Smooth muscle cell (in vitro differentiated cells): Measurements from ENCODE around the gene SLC32A1. TPM values are rescaled to one million over a fixed set of nuclear protein-coding genes. Genes with fewer than 3 reads are reported as not detected.
A peak's percentile ranks its signal among the peaks of the same experiment; 100 is the strongest.

Source experiments
- DNase-seq: peaks from one replicate; lab custom pipeline; 2025; ENCODE audit not compliant: unreplicated experiment; lab: John Stamatoyannopoulos, UW
- H2AFZ ChIP-seq: fragments of 200-600 bp; sonication (generic); 2 replicates; pipeline ENCODE4 v1.6.0; 2016; ENCODE audit warnings: antibody characterized with exemption, low read depth, mild to moderate bottlenecking
- H3F3A ChIP-seq: fragments of 200-600 bp; sonication (generic); 2 replicates; pipeline ENCODE4 v1.6.0; 2017; ENCODE audit warnings: antibody characterized with exemption, low read depth
- H3K27ac ChIP-seq: fragments of 200-600 bp; sonication (generic); 2 replicates; pipeline ENCODE4 v1.5.1; 2016; ENCODE audit warnings: low read depth, mild to moderate bottlenecking
- H3K27me3 ChIP-seq: fragments of 200-600 bp; sonication (generic); 2 replicates; pipeline ENCODE4 v1.6.1; 2016; ENCODE audit warnings: low read depth, mild to moderate bottlenecking
- H3K36me3 ChIP-seq: fragments of 200-600 bp; sonication (generic); 2 replicates; pipeline ENCODE4 v1.5.1; 2016; ENCODE audit warnings: low read depth
- H3K4me1 ChIP-seq: fragments of 200-600 bp; sonication (generic); 2 replicates; pipeline ENCODE4 v1.5.1; 2016; ENCODE audit warnings: low read depth
- H3K4me2 ChIP-seq: fragments of 200-600 bp; sonication (generic); 2 replicates; pipeline ENCODE4 v1.6.0; 2016; ENCODE audit warnings: mild to moderate bottlenecking
- H3K4me3 ChIP-seq: fragments of 200-600 bp; sonication (generic); 2 replicates; pipeline ENCODE4 v1.5.1; 2016; ENCODE audit warnings: mild to moderate bottlenecking
- H3K79me2 ChIP-seq: fragments of 200-600 bp; sonication (generic); 2 replicates; pipeline ENCODE4 v1.6.0; 2016; ENCODE audit warnings: low read depth, mild to moderate bottlenecking
- H3K9ac ChIP-seq: fragments of 200-600 bp; sonication (generic); 2 replicates; pipeline ENCODE4 v1.6.0; 2016; ENCODE audit warnings: low read depth
- H3K9me3 ChIP-seq: fragments of 200-600 bp; sonication (generic); replicated peaks from 2 replicates; pipeline ENCODE4 v1.5.1; 2016; ENCODE audit warnings: low read depth
- H4K20me1 ChIP-seq: fragments of 200-600 bp; sonication (generic); 2 replicates; pipeline ENCODE4 v1.6.0; 2016; ENCODE audit warnings: low read depth
- WGBS: methylation state at CpG from one replicate; pipeline ENCODE4 v1.1.7; 2016; ENCODE audit warnings: low lambda C conversion rate; 5-methylcytosine and 5-hydroxymethylcytosine counted together
- polyA plus RNA-seq: library from polyadenylated mRNA; unstranded; fragments of >200 nt; fragmentation: Nextera tagmentation; extraction: Ambion mirVana; gene quantifications from 2 replicates; pipeline ENCODE4 v1.2.1, GENCODE V29; 2016
- total RNA-seq: library from RNA; depleted of rRNA; stranded (reverse); fragments of >200 nt; gene quantifications from 2 replicates; pipeline ENCODE4 v1.2.3, GENCODE V29; 2014
- TF ChIP-seq, protein P1 (sequence below): fragments of 200-600 bp; sonication (generic); IDR thresholded peaks from 2 replicates; pipeline ENCODE4 v1.5.1; 2017; ENCODE audit warnings: borderline replicate concordance, mild to moderate bottlenecking, antibody characterized with exemption; ENCODE audit not compliant: insufficient read depth, poor library complexity, severe bottlenecking

SLC32A1 gene
- total RNA-seq = not detected in 2 replicates
- not detected in 2 replicates for polyA plus RNA-seq

GRCh38 chr20:38723848-38724625 lies at the start of gene SLC32A1:
TSS of gene SLC32A1 (plus strand) at chr20:38724486. CDS start at chr20:38724725, 239 bp downstream.
- Histone ChIP-seq H3K4me3 (no peak within 1 kb of the TSS), H3K4me2 (peak within 1 kb of the TSS; percentile 55), H3K79me2 (no peaks in the 10 kb centered on the region), H3K9me3 (no peaks in the 10 kb centered on the region), H4K20me1 (no peaks in the 10 kb centered on the region), H3K9ac (no peak within 1 kb of the TSS), H3K4me1 (peaks cover 9% of the 10 kb centered on the region), H3K27me3 (peaks cover 100% of the 10 kb centered on the region), H3F3A (no peaks in the 10 kb centered on the region), H2AFZ (no peak within 1 kb of the TSS), H3K27ac (no peak within 1 kb of the TSS), H3K36me3 (no peaks in the 10 kb centered on the region)
- 2% methylated on average over 32 of the region's 76 CpGs for WGBS
- no peak for DNase-seq
- TF ChIP-seq, protein P1, sequence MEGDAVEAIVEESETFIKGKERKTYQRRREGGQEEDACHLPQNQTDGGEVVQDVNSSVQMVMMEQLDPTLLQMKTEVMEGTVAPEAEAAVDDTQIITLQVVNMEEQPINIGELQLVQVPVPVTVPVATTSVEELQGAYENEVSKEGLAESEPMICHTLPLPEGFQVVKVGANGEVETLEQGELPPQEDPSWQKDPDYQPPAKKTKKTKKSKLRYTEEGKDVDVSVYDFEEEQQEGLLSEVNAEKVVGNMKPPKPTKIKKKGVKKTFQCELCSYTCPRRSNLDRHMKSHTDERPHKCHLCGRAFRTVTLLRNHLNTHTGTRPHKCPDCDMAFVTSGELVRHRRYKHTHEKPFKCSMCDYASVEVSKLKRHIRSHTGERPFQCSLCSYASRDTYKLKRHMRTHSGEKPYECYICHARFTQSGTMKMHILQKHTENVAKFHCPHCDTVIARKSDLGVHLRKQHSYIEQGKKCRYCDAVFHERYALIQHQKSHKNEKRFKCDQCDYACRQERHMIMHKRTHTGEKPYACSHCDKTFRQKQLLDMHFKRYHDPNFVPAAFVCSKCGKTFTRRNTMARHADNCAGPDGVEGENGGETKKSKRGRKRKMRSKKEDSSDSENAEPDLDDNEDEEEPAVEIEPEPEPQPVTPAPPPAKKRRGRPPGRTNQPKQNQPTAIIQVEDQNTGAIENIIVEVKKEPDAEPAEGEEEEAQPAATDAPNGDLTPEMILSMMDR = no peak

- peaks cover 29% of the 10 kb centered on the region for H3K27me3 ChIP-seq
These were observed 49.5 kb upstream of the SLC32A1 start for GRCh38 chr20:38674765-38675133.

DNA sequence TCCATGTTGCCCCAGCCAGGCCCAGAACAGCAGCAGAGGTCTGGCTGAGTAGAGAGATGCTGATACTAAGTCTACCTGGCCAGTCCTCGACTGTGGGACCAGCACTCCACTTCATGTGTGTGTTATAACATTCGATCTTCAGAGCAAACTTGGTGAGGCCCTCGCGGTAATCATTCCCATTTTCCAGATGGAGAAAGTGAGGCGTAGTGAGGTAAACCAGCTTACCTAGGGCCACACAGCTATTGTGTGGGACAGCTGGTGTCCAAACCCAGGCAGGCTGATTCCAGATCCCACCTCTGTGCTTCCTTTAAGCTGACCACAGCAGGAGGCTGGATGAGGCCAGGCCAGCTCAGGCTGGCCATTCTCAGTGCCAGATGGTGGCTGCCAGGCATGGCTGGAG lies 47.7 kb upstream of the SLC32A1 start:
- no peak overlapping the region for H3K4me2 ChIP-seq
- no peaks in the 10 kb centered on the region for H3K79me2 ChIP-seq
- H3K4me1 ChIP-seq = no peaks in the 10 kb centered on the region
- no peaks in the 10 kb centered on the region for H3F3A ChIP-seq
- 89% methylated on average over 5 of the region's 5 CpGs for WGBS
- TF ChIP-seq, protein P1 = no peak
- no peak overlapping the region for H3K4me3 ChIP-seq
- H3K27me3 ChIP-seq = peaks cover 25% of the 10 kb centered on the region
- H2AFZ ChIP-seq = no peak overlapping the region
- no peak for DNase-seq
- no peak overlapping the region for H3K9ac ChIP-seq
- H3K36me3 ChIP-seq = no peaks in the 10 kb centered on the region
- no peaks in the 10 kb centered on the region for H4K20me1 ChIP-seq
- H3K9me3 ChIP-seq = no peaks in the 10 kb centered on the region
- H3K27ac ChIP-seq = no peak overlapping the region

More at GRCh38 chr20:38674765-38675133, 49.5 kb upstream of the SLC32A1 start:
- Histone ChIP-seq H2AFZ (no peak overlapping the region), H3K9ac (no peak overlapping the region), H3K4me1 (no peaks in the 10 kb centered on the region), H3K27ac (no peak overlapping the region), H4K20me1 (no peaks in the 10 kb centered on the region), H3F3A (no peaks in the 10 kb centered on the region), H3K9me3 (no peaks in the 10 kb centered on the region), H3K4me2 (peak overlapping the region; percentile 90), H3K4me3 (peak overlapping the region; percentile 56), H3K79me2 (no peaks in the 10 kb centered on the region), H3K36me3 (no peaks in the 10 kb centered on the region)
- DNase-seq = no peak
- TF ChIP-seq, protein P1 = no peak
- 51% methylated on average over 13 of the region's 13 CpGs for WGBS
